Tibial nerve (tissue), 4 donors: Measurements from ENCODE around the gene PRELID2. TPM values are rescaled to one million over a fixed set of nuclear protein-coding genes. Genes with fewer than 3 reads are reported as not detected.
A peak's percentile ranks its signal among the peaks of the same experiment; 100 is the strongest.

ENCODE experiments used
- DNase-seq, 2 donors: peaks; one replicate each; pipeline ENCODE4 v3.0.0-alpha.2; 2019; ENCODE audit warnings: low spot score in 2 of 2
- H3K27ac ChIP-seq, 4 donors: fragments of 200-600 bp; sonication (generic) in 3 of 4; one replicate each; pipeline ENCODE4 v1.5.1; 2017 to 2019; ENCODE audit warnings: mild to moderate bottlenecking in 1 of 4
- H3K27me3 ChIP-seq, 2 donors: fragments of 200-600 bp; sonication (generic) in 1 of 2; one replicate each; pipeline versions ENCODE4 v1.5.1 to v1.6.0; 2017 to 2019
- H3K36me3 ChIP-seq, 3 donors: fragments of 200-600 bp; sonication (generic); one replicate each; pipeline ENCODE4 v1.5.1; 2018 to 2019
- H3K4me1 ChIP-seq, 4 donors: fragments of 200-600 bp; sonication (generic) in 3 of 4; one replicate each; pipeline ENCODE4 v1.5.1; 2017 to 2019
- H3K4me3 ChIP-seq, 4 donors: fragments of 200-600 bp; sonication (generic) in 3 of 4; one replicate each; pipeline ENCODE4 v1.5.1; 2017 to 2019; ENCODE audit warnings: mild to moderate bottlenecking in 1 of 4, moderate library complexity in 1 of 4
- H3K9me3 ChIP-seq, 4 donors: fragments of 200-600 bp; sonication (generic) in 3 of 4; one replicate each; pipeline ENCODE4 v1.5.1; 2017 to 2019
- EP300 ChIP-seq, 2 donors: sonication (generic); formaldehyde crosslinking; IDR thresholded peaks; one replicate each; pipeline ENCODE4 v1.6.1; 2017; ENCODE audit warnings: antibody characterized with exemption in 2 of 2, mild to moderate bottlenecking in 1 of 2
- POLR2A ChIP-seq, 2 donors: fragments of 450-650 bp; IDR thresholded peaks; one replicate each; pipeline ENCODE4 v1.6.1; 2017; ENCODE audit warnings: antibody characterized with exemption in 2 of 2, mild to moderate bottlenecking in 2 of 2, moderate library complexity in 2 of 2
- WGBS, 2 donors: methylation state at CpG; one replicate each; pipeline ENCODE4 v1.1.5; 2018; 5-methylcytosine and 5-hydroxymethylcytosine counted together
- total RNA-seq, 4 donors: library from RNA; depleted of rRNA; stranded (reverse); fragments of >200 nt; gene quantifications; one replicate each; pipeline ENCODE4 v1.1.0, GENCODE V29; 2016
- TF ChIP-seq, protein P1 (sequence below), 5 experiments: fragments of 200-600 bp in 3 of 5; fragments of 450-650 bp in 2 of 5; sonication (generic) in 3 of 5; IDR thresholded peaks; one replicate each; pipeline ENCODE4 v1.5.1; 2016 to 2019; ENCODE audit warnings: antibody characterized with exemption in 5 of 5, mild to moderate bottlenecking in 3 of 5, moderate library complexity in 2 of 5

PRELID2 gene
- total RNA-seq, 4 donors from 2014 or later: 10.5 to 31.7 (median 16.4) TPM

DNA sequence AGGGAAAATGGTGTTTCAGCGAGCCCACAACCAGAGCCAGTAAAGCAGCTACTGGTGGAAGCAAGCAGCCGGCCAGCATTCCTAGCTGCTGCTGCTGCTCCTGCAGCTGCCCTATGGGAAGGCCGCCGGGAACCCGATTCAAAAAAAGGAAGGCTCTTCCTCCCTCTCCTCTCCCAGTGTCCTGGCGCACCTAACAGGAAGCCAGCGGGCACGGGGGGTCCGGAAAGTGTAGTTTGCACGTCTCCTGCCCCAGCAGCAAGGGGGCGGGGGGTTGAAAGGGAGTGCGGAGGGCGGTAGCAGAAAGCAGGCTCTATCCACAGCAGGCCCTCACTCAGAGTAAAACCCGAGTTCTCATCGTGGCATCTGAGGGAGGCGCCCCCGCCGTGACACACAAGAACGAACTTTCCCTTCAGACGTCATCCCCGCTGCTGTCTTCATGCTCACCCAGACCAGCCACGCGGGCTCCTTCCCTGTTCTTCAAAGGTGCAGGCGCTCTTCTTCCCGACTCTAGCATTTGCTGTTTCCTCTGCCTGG is 21.2 kb upstream of the PRELID2 start:
- Histone ChIP-seq H3K4me3 (peak overlapping the region; percentile 13 to 47 (median 31)), H3K9me3 (no peaks in the 10 kb centered on the region), H3K36me3 (no peaks in the 10 kb centered on the region), H3K27me3 (no peaks in the 10 kb centered on the region), H3K27ac (peak overlapping the region in 2 of 4 donors; percentile 47 to 52), H3K4me1 (peaks cover 0 to 12% (median 0%) of the 10 kb centered on the region in 4 donors)
- DNase-seq: peak; percentile 24 to 37
- TF ChIP-seq EP300 (IDR thresholded peaks at IDR 0.05) (peak in 1 of 2 donors; percentile 28), POLR2A (IDR thresholded peaks at IDR 0.05) (no peak)
- TF ChIP-seq, protein P1, sequence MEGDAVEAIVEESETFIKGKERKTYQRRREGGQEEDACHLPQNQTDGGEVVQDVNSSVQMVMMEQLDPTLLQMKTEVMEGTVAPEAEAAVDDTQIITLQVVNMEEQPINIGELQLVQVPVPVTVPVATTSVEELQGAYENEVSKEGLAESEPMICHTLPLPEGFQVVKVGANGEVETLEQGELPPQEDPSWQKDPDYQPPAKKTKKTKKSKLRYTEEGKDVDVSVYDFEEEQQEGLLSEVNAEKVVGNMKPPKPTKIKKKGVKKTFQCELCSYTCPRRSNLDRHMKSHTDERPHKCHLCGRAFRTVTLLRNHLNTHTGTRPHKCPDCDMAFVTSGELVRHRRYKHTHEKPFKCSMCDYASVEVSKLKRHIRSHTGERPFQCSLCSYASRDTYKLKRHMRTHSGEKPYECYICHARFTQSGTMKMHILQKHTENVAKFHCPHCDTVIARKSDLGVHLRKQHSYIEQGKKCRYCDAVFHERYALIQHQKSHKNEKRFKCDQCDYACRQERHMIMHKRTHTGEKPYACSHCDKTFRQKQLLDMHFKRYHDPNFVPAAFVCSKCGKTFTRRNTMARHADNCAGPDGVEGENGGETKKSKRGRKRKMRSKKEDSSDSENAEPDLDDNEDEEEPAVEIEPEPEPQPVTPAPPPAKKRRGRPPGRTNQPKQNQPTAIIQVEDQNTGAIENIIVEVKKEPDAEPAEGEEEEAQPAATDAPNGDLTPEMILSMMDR (IDR thresholded peaks at IDR 0.05): peak in 1 of 5 experiments; percentile 8
- WGBS, 2 donors: 5 to 6% methylated on average over 24 of the region's 25 CpGs

DNA sequence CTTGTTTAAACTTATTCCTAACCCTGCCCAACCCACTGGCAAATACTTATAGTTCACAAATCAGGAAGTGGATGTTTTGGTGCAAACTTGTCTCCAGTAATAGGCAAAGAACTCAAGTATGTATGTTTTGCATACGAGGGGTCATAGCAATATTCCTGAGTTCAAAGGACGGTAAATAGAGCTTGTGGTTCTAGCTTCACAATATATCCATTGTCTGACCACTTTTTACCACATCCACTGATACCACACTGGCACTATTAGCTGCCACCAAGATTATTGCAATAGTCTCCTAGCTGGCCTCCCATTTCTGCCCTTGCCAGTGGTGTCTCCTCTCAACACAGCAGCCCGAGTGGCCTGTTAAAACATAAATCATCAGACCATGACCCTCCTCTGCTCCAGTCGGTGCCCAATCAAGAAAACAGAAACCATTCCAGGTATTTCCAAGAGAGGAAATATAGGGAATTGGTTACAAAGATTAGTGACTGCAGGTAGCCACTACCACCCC is 20.7 kb upstream of the PRELID2 start:
- Histone ChIP-seq H3K27ac (peak overlapping the region in 2 of 4 donors; percentile 47 to 52), H3K4me1 (peaks cover 0 to 12% (median 0%) of the 10 kb centered on the region in 4 donors), H3K36me3 (no peaks in the 10 kb centered on the region), H3K4me3 (peak overlapping the region in 2 of 4 donors; percentile 45 to 47), H3K9me3 (no peaks in the 10 kb centered on the region), H3K27me3 (no peaks in the 10 kb centered on the region)
- no peak for DNase-seq
- 40 to 51% methylated on average over 4 of the region's 4 CpGs for WGBS, 2 donors
- TF ChIP-seq, protein P1 (IDR thresholded peaks at IDR 0.05): no peak
- TF ChIP-seq EP300 (IDR thresholded peaks at IDR 0.05) (no peak), POLR2A (IDR thresholded peaks at IDR 0.05) (no peak)

DNA sequence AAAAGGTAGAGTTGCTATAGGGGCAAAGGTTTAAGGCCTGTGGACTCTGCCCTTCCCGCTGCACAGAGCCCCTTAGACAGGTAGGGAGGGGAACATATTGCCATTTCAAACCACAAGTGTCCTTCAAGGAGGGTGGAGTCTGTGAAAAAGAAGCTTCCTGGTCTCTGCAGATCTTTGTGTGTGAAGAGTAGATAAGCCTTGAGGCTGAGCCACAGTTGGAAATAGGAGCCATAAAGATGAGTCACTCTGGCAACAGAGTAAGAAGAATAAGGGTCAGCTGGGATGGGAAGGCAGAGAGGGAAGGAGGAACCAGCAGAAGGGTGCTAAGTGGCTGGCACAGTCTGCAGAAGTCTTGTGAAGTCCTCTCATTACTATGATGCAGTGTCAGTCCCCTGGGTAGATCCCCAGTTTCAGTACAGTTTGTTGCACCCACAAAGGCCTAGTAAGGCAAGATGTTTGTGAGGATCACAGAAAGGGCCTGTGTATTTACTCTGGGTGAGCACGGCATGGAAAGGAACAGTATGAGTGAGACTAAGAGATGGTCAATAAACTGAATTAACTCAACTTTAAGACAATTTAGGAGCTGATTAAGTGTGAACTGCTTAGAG is 19.6 kb upstream of the PRELID2 start:
- no peak for DNase-seq
- Histone ChIP-seq H3K27ac (no peak overlapping the region), H3K27me3 (no peaks in the 10 kb centered on the region), H3K4me1 (peaks cover 0 to 12% (median 0%) of the 10 kb centered on the region in 4 donors), H3K36me3 (no peaks in the 10 kb centered on the region), H3K9me3 (no peaks in the 10 kb centered on the region), H3K4me3 (no peak overlapping the region)
- WGBS, 2 donors: 78 to 85% methylated on average over 2 of the region's 2 CpGs
- TF ChIP-seq EP300 (IDR thresholded peaks at IDR 0.05) (no peak), POLR2A (IDR thresholded peaks at IDR 0.05) (no peak)
- TF ChIP-seq, protein P1 (IDR thresholded peaks at IDR 0.05): no peak

DNA sequence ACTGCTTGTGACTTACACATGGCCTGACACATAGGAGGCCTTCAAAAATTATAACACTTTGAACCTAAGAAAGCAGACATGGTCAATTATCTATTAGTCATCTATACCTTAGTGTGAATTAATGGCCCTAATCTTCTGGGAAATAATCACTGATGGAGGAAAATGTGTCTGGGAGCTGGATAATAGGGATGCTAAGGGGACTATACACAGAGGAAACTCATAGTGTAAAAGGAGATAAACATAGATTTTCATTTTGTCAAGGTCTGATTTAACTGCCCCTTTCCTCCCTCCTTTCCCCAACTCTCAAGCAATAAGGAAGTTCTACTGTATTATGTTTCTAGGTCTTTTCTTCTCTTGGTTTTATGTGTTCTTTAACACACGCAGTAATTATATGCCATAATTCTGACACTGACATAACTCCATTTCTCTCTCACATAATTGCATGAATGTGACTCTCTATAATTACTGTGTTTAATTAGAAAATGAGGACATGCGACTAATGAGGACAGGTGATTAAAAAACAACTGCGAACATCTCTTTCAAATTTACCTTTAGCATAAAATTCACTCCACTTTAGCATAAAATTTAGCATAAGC is 18.7 kb upstream of the PRELID2 start:
- Histone ChIP-seq H3K9me3 (no peaks in the 10 kb centered on the region), H3K27ac (no peak overlapping the region), H3K4me1 (peaks cover 0 to 12% (median 0%) of the 10 kb centered on the region in 4 donors), H3K36me3 (no peaks in the 10 kb centered on the region), H3K27me3 (no peaks in the 10 kb centered on the region), H3K4me3 (no peak overlapping the region)
- TF ChIP-seq EP300 (IDR thresholded peaks at IDR 0.05) (no peak), POLR2A (IDR thresholded peaks at IDR 0.05) (no peak)
- TF ChIP-seq, protein P1 (IDR thresholded peaks at IDR 0.05): no peak
- no peak for DNase-seq
- 97% methylated on average over 3 of the region's 3 CpGs for WGBS, 2 donors

DNA sequence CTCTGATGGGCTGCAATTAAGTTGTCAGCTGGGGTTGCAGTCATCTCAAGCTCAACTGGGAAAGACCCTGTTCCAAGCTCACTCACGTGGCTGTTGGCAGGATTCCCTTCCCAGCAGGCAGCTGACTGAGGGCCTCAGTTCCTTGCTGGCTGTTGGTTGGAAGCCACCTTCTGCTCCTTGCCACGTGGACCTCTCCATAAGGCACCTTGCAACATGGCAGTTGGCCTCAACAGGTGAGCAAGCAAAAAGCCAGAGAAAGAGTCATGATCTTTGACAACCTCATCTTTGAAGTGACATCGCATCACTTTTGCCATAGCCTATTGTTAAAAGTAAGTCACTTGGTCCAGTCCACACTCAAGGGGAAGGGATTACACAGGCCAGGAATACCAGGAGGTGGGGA is 17.8 kb upstream of the PRELID2 start:
- Histone ChIP-seq H3K4me3 (no peak overlapping the region), H3K27me3 (no peaks in the 10 kb centered on the region), H3K9me3 (no peaks in the 10 kb centered on the region), H3K4me1 (peaks cover 0 to 12% (median 0%) of the 10 kb centered on the region in 4 donors), H3K36me3 (no peaks in the 10 kb centered on the region), H3K27ac (no peak overlapping the region)
- DNase-seq: no peak
- TF ChIP-seq EP300 (IDR thresholded peaks at IDR 0.05) (no peak), POLR2A (IDR thresholded peaks at IDR 0.05) (no peak)
- TF ChIP-seq, protein P1 (IDR thresholded peaks at IDR 0.05): no peak
- WGBS, 2 donors: 67 to 82% methylated on average over 3 of the region's 3 CpGs
